Ascending aorta (tissue), 2 donors: ENCODE data around the gene REV3L. TPM values are rescaled to one million over a fixed set of nuclear protein-coding genes. Genes with fewer than 3 reads are reported as not detected.

ENCODE experiments used
- DNase-seq, 2 donors: peaks; one replicate each; pipeline ENCODE4 v3.0.0-alpha.2; 2019; ENCODE audit warnings: low spot score in 2 of 2
- H3K27ac ChIP-seq, 2 donors: fragments of 200-600 bp; sonication (generic); one replicate each; pipeline ENCODE4 v1.5.1; 2016 to 2017; ENCODE audit warnings: mild to moderate bottlenecking in 1 of 2
- H3K27me3 ChIP-seq: fragments of 200-600 bp; sonication (generic); one replicate; pipeline ENCODE4 v1.5.1; 2017
- H3K36me3 ChIP-seq, 2 donors: fragments of 200-600 bp; sonication (generic); one replicate each; pipeline ENCODE4 v1.5.1; 2016
- H3K4me1 ChIP-seq, 2 donors: fragments of 200-600 bp; sonication (generic); one replicate each; pipeline ENCODE4 v1.5.1; 2016 to 2017; ENCODE audit warnings: mild to moderate bottlenecking in 1 of 2
- H3K4me3 ChIP-seq, 2 donors: fragments of 200-600 bp; sonication (generic); one replicate each; pipeline ENCODE4 v1.5.1; 2016 to 2017; ENCODE audit warnings: mild to moderate bottlenecking in 1 of 2
- H3K9me3 ChIP-seq, 2 donors: fragments of 200-600 bp; sonication (generic); one replicate each; pipeline ENCODE4 v1.5.1; 2016
- intact Hi-C: fragments of 100-400 bp; cut with DNase I; formaldehyde crosslinking; loops from one replicate; pipeline ENCODE4 v1.15.1; 2023
- total RNA-seq: library from RNA; depleted of rRNA; stranded (reverse); fragments of >200 nt; gene quantifications from one replicate; pipeline ENCODE4 v1.1.0, GENCODE V29; 2016
- TF ChIP-seq, protein P1 (sequence below), 3 experiments: fragments of 200-600 bp in 2 of 3; fragments of 450-650 bp in 1 of 3; sonication (generic) in 2 of 3; IDR thresholded peaks; one replicate each; pipeline ENCODE4 v1.5.1; 2016 to 2019; ENCODE audit warnings: antibody characterized with exemption in 3 of 3, mild to moderate bottlenecking in 1 of 3, moderate library complexity in 1 of 3

REV3L gene
- total RNA-seq, 1 donor from 2014 or later = 91.5 TPM

DNA sequence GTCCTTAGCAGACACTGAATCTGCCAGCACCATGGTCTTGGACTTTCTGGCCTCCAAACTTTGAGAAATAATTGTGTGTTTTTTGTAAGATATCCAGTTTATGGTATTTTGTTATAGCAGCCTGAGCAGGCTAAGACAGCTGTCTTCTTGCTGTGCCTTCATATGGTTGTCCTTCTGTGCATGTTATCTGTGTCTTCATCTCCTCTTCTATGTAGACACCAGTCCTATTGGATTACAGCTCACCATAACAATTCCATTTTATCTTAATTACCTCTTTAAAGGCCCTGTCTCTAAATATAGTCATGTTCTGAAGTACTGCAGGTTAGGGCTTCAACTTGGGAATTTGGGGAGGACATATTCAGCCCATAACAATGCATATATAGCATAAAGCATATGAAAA lies 44.3 kb upstream of the REV3L start:
- Histone ChIP-seq H3K27ac (no peak overlapping the region), H3K9me3 (no peaks in the 10 kb centered on the region), H3K4me1 (no peaks in the 10 kb centered on the region), H3K36me3 (no peaks in the 10 kb centered on the region), H3K27me3 (no peaks in the 10 kb centered on the region), H3K4me3 (no peak overlapping the region)
- TF ChIP-seq, protein P1, sequence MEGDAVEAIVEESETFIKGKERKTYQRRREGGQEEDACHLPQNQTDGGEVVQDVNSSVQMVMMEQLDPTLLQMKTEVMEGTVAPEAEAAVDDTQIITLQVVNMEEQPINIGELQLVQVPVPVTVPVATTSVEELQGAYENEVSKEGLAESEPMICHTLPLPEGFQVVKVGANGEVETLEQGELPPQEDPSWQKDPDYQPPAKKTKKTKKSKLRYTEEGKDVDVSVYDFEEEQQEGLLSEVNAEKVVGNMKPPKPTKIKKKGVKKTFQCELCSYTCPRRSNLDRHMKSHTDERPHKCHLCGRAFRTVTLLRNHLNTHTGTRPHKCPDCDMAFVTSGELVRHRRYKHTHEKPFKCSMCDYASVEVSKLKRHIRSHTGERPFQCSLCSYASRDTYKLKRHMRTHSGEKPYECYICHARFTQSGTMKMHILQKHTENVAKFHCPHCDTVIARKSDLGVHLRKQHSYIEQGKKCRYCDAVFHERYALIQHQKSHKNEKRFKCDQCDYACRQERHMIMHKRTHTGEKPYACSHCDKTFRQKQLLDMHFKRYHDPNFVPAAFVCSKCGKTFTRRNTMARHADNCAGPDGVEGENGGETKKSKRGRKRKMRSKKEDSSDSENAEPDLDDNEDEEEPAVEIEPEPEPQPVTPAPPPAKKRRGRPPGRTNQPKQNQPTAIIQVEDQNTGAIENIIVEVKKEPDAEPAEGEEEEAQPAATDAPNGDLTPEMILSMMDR (IDR thresholded peaks at IDR 0.05) = no peak
- intact Hi-C loops = no loop called here
- DNase-seq = no peak

DNA sequence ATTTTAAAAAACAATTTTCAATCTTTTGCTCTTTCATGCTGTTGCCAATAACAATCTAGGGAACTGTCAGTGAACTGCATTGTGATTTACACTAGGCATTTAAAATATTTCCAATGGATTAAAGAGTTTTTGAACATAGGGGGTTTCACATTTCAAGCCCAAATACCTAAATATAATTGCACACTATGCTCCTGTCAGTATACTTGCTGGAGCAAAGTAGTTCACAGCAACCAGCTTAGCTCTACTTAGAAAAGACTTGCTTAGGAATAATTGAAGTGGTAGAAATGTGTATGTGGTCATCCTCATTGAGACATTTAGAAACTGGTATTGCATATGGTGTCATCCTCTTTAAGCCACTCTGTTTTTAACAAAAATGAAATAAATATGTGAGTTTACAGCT lies 41.7 kb upstream of the REV3L start:
- H3K9me3 ChIP-seq = no peaks in the 10 kb centered on the region
- H3K27ac ChIP-seq = no peak overlapping the region
- TF ChIP-seq, protein P1 (IDR thresholded peaks at IDR 0.05) = no peak
- intact Hi-C loops = no loop called here
- no peak for DNase-seq
- no peaks in the 10 kb centered on the region for H3K36me3 ChIP-seq
- H3K27me3 ChIP-seq = no peaks in the 10 kb centered on the region
- H3K4me1 ChIP-seq = no peaks in the 10 kb centered on the region
- H3K4me3 ChIP-seq = no peak overlapping the region

GRCh38 chr6:111524252-111524651 lies 41.2 kb upstream of the REV3L start:
- DNase-seq = no peak
- no peaks in the 10 kb centered on the region for H3K27me3 ChIP-seq
- no peak overlapping the region for H3K4me3 ChIP-seq
- H3K27ac ChIP-seq = no peak overlapping the region
- H3K9me3 ChIP-seq = no peaks in the 10 kb centered on the region
- intact Hi-C loops = no loop called here
- no peaks in the 10 kb centered on the region for H3K36me3 ChIP-seq
- no peaks in the 10 kb centered on the region for H3K4me1 ChIP-seq
- TF ChIP-seq, protein P1 (IDR thresholded peaks at IDR 0.05) = no peak

DNA sequence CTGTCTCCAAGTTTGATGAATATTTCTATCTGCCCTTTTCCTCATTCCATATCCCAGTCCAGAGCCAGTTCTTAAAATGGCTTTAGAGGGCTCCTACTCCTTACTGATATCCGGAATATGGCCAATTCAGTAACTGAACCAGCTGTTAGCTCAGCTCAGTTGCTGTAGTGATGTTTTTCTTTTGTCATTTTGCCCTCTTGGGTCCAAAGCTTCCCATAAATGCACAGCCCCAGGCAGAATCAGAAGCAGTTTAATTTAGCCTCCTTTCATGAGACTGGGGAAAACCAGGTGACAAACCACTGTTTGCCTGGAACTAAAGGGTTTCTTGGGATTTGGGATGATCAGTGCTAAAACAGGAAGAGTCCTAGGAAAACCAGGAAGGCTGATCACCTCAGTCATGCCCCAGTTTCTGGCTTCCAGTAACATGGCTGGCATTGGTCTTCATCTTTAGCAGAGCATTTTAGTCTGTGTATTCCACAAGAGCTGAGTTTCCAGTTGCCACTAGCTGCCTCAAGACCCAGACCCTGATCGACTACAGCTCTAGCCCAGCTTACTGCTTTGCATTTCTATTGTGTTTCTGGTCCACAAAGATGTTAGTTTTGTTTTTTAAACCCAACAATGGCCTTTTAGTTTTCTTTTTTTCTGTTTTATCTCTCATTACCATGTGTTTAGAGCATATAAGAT lies 40.6 kb upstream of the REV3L start:
- intact Hi-C loops = no loop called here
- Histone ChIP-seq H3K4me1 (no peaks in the 10 kb centered on the region), H3K36me3 (no peaks in the 10 kb centered on the region), H3K4me3 (no peak overlapping the region), H3K27ac (no peak overlapping the region), H3K27me3 (no peaks in the 10 kb centered on the region), H3K9me3 (no peaks in the 10 kb centered on the region)
- DNase-seq = no peak
- TF ChIP-seq, protein P1 (IDR thresholded peaks at IDR 0.05) = no peak

DNA sequence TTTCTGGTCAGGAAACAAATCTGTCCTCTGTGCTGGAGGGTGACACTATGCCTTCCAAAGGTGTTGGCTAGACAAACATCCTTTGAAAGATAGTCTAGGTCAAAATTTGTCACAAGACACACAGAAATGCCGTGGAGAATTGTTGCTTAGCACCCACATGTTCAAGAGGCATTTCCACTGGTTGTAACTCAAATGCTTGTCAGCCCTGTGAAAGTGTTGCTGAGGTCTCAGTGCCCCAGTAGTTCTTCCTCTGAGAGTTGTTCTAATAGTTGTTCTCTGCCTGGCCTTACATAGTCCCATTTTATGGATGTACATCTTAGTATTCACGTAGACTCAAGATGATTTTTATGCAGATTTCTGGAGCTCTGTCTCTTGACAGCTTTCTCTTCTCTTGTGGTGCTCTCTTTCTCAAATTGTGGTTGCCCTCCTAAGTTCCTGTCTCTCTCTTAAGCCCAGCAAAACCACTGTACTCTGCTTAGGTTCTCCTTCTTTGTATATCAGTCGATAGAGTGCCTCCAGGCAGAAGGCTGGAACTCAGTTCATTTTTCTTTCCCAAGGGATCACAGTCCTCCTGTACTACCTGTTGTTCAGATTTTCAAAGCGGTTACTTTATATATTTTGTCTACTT lies 39.5 kb upstream of the REV3L start:
- Histone ChIP-seq H3K4me3 (no peak overlapping the region), H3K4me1 (no peaks in the 10 kb centered on the region), H3K36me3 (no peaks in the 10 kb centered on the region), H3K27ac (no peak overlapping the region), H3K9me3 (no peaks in the 10 kb centered on the region), H3K27me3 (no peaks in the 10 kb centered on the region)
- intact Hi-C loops = no loop called here
- TF ChIP-seq, protein P1 (IDR thresholded peaks at IDR 0.05) = no peak
- no peak for DNase-seq
